PC-9 (cell line): ENCODE results near the gene DSCAM.

Experiments used
- CTCF ChIP-seq: fragments of 200-600 bp; sonication (generic); conservative IDR thresholded peaks from 2 replicates; pipeline ENCODE4 v1.6.1; 2017; ENCODE audit warnings: mixed run types, antibody characterized with exemption, mild to moderate bottlenecking, moderate library complexity
- EZH2 ChIP-seq: fragments of 200-600 bp; sonication (generic); IDR thresholded peaks from 2 replicates; pipeline ENCODE4 v1.8.0; 2017; ENCODE audit warnings: antibody characterized with exemption, low read depth

DNA sequence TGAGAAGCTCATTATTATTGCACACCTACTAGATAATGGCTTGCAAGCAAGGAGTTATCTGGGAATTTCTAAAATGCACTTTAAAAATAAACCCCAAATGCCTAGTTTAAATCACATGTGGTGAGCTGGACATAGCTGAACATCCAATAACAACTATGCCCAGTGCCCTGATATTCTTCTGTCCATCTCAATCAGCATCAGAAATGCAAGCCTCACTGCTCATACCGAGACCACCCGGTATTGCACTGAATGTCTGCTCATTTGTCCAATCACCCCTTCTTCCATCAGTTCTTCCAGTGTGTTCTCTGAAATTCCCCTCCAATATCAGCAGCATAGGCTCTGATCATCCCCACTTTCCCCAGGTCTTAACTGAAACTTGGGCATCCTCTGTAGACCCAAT is 383.8 kb downstream of the DSCAM start:
- TF ChIP-seq CTCF (no peak), EZH2 (no peak)
